OCI-LY1 (cell line): Measurements from ENCODE around the gene SLC7A6OS.

Experiments
- H2AFZ ChIP-seq: fragments of 200-600 bp; sonication (generic), shearing (Covaris generic); 2 replicates; pipeline ENCODE4 v1.6.0; 2014; ENCODE audit warnings: antibody characterized with exemption, mild to moderate bottlenecking, low read length
- H3F3A ChIP-seq: fragments of 200-600 bp; sonication (generic), shearing (Covaris generic); 2 replicates; pipeline ENCODE4 v1.6.0; 2014; ENCODE audit warnings: mild to moderate bottlenecking, antibody characterized with exemption, low read length, moderate library complexity; ENCODE audit not compliant: insufficient read depth
- H3K27ac ChIP-seq: fragments of 200-600 bp; sonication (generic); 2 replicates; pipeline ENCODE4 v1.5.1; 2014; ENCODE audit warnings: low read length, mixed run types, mild to moderate bottlenecking, low read depth; ENCODE audit not compliant: poor library complexity, severe bottlenecking
- H3K27me3 ChIP-seq: fragments of 200-600 bp; sonication (generic); 2 replicates; pipeline ENCODE4 v1.6.0; 2014; ENCODE audit warnings: antibody characterized with exemption, mild to moderate bottlenecking, low read length, moderate library complexity; ENCODE audit not compliant: insufficient read depth
- H3K36me3 ChIP-seq: fragments of 200-600 bp; sonication (generic); 2 replicates; pipeline ENCODE4 v1.6.1; 2014; ENCODE audit warnings: mild to moderate bottlenecking, antibody characterized with exemption, low read length, moderate library complexity, mixed read lengths; ENCODE audit not compliant: insufficient read depth
- H3K4me1 ChIP-seq: fragments of 200-600 bp; sonication (generic); 2 replicates; pipeline ENCODE4 v1.5.1; 2014; ENCODE audit warnings: mild to moderate bottlenecking, low read length, moderate library complexity; ENCODE audit not compliant: insufficient read depth, severe bottlenecking
- H3K4me2 ChIP-seq: fragments of 200-600 bp; sonication (generic), shearing (Covaris generic); 2 replicates; pipeline ENCODE4 v1.6.1; 2014; ENCODE audit warnings: low read length
- H3K4me3 ChIP-seq: fragments of 200-600 bp; sonication (generic); 2 replicates; pipeline ENCODE4 v1.5.1; 2014; ENCODE audit warnings: low read length, low read depth, mild to moderate bottlenecking, mixed read lengths; ENCODE audit not compliant: poor library complexity, severe bottlenecking
- H3K79me2 ChIP-seq: fragments of 200-600 bp; shearing (Covaris generic); 2 replicates; pipeline ENCODE4 v1.6.1; 2016; ENCODE audit warnings: mixed run types, low read length, mixed read lengths; ENCODE audit not compliant: insufficient read depth
- H3K9ac ChIP-seq: fragments of 200-600 bp; sonication (generic), shearing (Covaris generic); 2 replicates; pipeline ENCODE4 v1.6.1; 2014; ENCODE audit warnings: mild to moderate bottlenecking, low read length, mixed read lengths
- H3K9me2 ChIP-seq: fragments of 200-600 bp; sonication (generic), shearing (Covaris generic); 2 replicates; pipeline ENCODE4 v1.6.1; 2014; ENCODE audit warnings: low read depth, mild to moderate bottlenecking, low read length, mixed read lengths
- H3K9me3 ChIP-seq: fragments of 200-600 bp; shearing (Covaris generic); 2 replicates; pipeline ENCODE4 v1.6.1; 2014; ENCODE audit warnings: low read length, mixed read lengths
- H4K20me1 ChIP-seq: fragments of 200-600 bp; sonication (generic), shearing (Covaris generic); 2 replicates; pipeline ENCODE4 v1.6.0; 2016; ENCODE audit warnings: mild to moderate bottlenecking, low read length; ENCODE audit not compliant: insufficient read depth
- CTCF ChIP-seq: fragments of 200-600 bp; sonication (generic), shearing (Covaris generic); IDR thresholded peaks from 2 replicates; pipeline ENCODE4 v1.5.1; 2017; ENCODE audit warnings: mild to moderate bottlenecking, antibody characterized with exemption, low read length, moderate library complexity, mixed read lengths
- EZH2 ChIP-seq: fragments of 200-600 bp; sonication (generic), shearing (Covaris generic); IDR thresholded peaks from 2 replicates; pipeline ENCODE4 v1.8.0; 2017; ENCODE audit warnings: borderline replicate concordance, mixed run types, mild to moderate bottlenecking, antibody characterized with exemption, low read length, moderate library complexity, mixed read lengths

The SLC7A6OS gene

GRCh38 chr16:68296291-68296690 lies 14.5 kb downstream of the SLC7A6OS start:
- no peak overlapping the region for H3K4me2 ChIP-seq
- no peak overlapping the region for H3K27ac ChIP-seq
- no peak overlapping the region for H3K9ac ChIP-seq

GRCh38 chr16:68292425-68292824 lies 18.3 kb downstream of the SLC7A6OS start:
- TF ChIP-seq EZH2 (no peak), CTCF (no peak)
- no peak overlapping the region for H2AFZ ChIP-seq
- H3F3A ChIP-seq = no peaks in the 10 kb centered on the region
- no peaks in the 10 kb centered on the region for H3K27me3 ChIP-seq
- H3K36me3 ChIP-seq = peaks cover 92% of the 10 kb centered on the region
- H3K4me1 ChIP-seq = peaks cover 17% of the 10 kb centered on the region
- no peak overlapping the region for H3K4me3 ChIP-seq
- H3K79me2 ChIP-seq = no peaks in the 10 kb centered on the region
- H3K9me3 ChIP-seq = no peaks in the 10 kb centered on the region
- no peak overlapping the region for H3K27ac ChIP-seq
- H3K9me2 ChIP-seq = no peaks in the 10 kb centered on the region
- H3K4me2 ChIP-seq = no peak overlapping the region
- H4K20me1 ChIP-seq = no peaks in the 10 kb centered on the region
- no peak overlapping the region for H3K9ac ChIP-seq

More at GRCh38 chr16:68296291-68296690, 14.5 kb downstream of the SLC7A6OS start:
- Histone ChIP-seq H2AFZ (no peak overlapping the region), H3K9me2 (no peaks in the 10 kb centered on the region), H3K36me3 (peaks cover 97% of the 10 kb centered on the region), H4K20me1 (no peaks in the 10 kb centered on the region), H3K4me3 (no peak overlapping the region), H3F3A (no peaks in the 10 kb centered on the region), H3K79me2 (no peaks in the 10 kb centered on the region), H3K27me3 (no peaks in the 10 kb centered on the region), H3K4me1 (no peaks in the 10 kb centered on the region), H3K9me3 (no peaks in the 10 kb centered on the region)
- no peak for TF ChIP-seq CTCF
- no peak for TF ChIP-seq EZH2

- Histone ChIP-seq H3K9me2 (no peaks in the 10 kb centered on the region), H3K36me3 (peaks cover 90% of the 10 kb centered on the region), H3K27me3 (no peaks in the 10 kb centered on the region), H3F3A (no peaks in the 10 kb centered on the region), H3K4me1 (peaks cover 29% of the 10 kb centered on the region), H3K4me2 (no peak overlapping the region), H2AFZ (no peak overlapping the region), H3K27ac (no peak overlapping the region), H3K4me3 (no peak overlapping the region), H3K9me3 (no peaks in the 10 kb centered on the region), H3K9ac (no peak overlapping the region), H3K79me2 (peaks cover 5% of the 10 kb centered on the region; the same call in 1 of the 2 replicates), H4K20me1 (no peaks in the 10 kb centered on the region)
- TF ChIP-seq EZH2 (no peak), CTCF (no peak)
These were observed 19.5 kb downstream of the SLC7A6OS start for GRCh38 chr16:68291227-68291626.
